GM18508 (cell line): ENCODE data around the gene DAZAP2.
"Not testable (repeated sequence)": the region's sequence is repeated elsewhere in the genome, so short reads cannot be mapped to it uniquely, and the experiment has no call there.

Experiments
- ATAC-seq: cut with Tn5 transposase; IDR thresholded peaks from one replicate; pipeline ENCODE4 v1.9.1; 2021; ENCODE audit warnings: moderate number of reproducible peaks; ENCODE audit not compliant: insufficient read depth, unreplicated experiment

The DAZAP2 gene

DNA sequence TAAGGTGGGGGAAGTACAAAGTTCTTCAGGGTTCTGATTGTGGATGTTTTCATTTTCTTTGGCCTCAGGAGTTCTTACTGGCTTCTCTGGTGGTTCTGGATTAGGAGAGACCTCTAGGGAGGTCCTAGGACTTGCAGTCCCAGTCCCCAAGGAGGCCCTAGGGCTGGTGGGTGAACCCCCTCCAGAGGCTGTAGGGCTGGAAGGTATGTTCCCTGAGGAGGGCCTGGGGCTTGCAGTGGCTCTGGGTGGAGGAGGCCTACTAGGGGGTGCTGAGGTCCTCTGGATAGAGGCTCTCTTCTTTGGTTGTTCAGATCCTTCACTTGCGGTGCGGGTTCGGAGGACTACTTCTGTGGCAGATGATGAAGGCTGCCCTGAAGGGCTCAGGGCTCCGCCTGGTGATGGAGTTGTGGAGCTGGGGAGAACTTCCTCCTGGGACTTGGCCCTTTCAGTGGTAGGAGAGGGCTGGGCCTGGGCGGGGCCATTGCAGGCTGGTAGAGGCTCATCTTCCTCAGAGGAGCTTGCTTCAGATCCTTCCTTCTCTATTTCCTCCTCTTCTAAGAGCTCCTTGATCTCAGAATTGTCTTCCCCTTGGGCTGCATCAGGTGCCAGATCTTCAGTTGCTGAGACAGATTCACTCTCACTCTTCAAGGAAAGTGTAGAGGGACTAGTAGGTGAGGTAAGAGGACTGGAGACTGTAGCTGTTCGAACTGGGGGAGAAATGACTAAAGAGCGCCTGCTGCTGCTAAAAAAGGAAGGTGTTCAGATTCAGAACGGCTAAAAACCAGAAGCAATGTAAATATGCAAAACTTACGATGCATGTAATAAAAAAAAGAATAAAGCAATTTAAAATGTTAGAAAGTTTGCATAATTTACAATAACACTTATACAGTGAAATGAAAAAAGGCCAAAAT is 53.2 kb downstream of the DAZAP2 start:
- not testable (repeated sequence) for ATAC-seq
